Progenitor cell of endocrine pancreas (in vitro differentiated cells): ENCODE results near the gene MAGI3. TPM values are rescaled to one million over a fixed set of nuclear protein-coding genes. Genes with fewer than 3 reads are reported as not detected.
A peak's percentile ranks its signal among the peaks of the same experiment; 100 is the strongest.

Experiments
- DNase-seq: peaks from one replicate; pipeline ENCODE4 v3.0.0; 2021; ENCODE audit warnings: low spot score; ENCODE audit not compliant: unreplicated experiment
- H3K27ac Mint-ChIP-seq: 2 replicates; pipeline ENCODE4 v1.8.0; 2021; ENCODE audit warnings: mild to moderate bottlenecking, moderate library complexity, mixed read lengths
- H3K27me3 Mint-ChIP-seq: 2 replicates; pipeline ENCODE4 v1.8.0; 2021; ENCODE audit warnings: mixed read lengths
- H3K36me3 Mint-ChIP-seq: 2 replicates; pipeline ENCODE4 v1.8.0; 2022; ENCODE audit warnings: mixed read lengths; ENCODE audit not compliant: insufficient read depth
- H3K4me1 Mint-ChIP-seq: 2 replicates; pipeline ENCODE4 v1.8.0; 2021; ENCODE audit warnings: low read depth, mixed read lengths
- H3K4me3 Mint-ChIP-seq: 2 replicates; pipeline ENCODE4 v1.8.0; 2021; ENCODE audit warnings: low read depth, mild to moderate bottlenecking, moderate library complexity, mixed read lengths
- H3K9me3 Mint-ChIP-seq: 2 replicates; pipeline ENCODE4 v1.8.0; 2021; ENCODE audit warnings: low read depth, mixed read lengths
- CTCF ChIP-seq: fragments of 200-600 bp; sonication (generic); IDR thresholded peaks from one replicate; pipeline ENCODE4 v1.5.0; 2021; ENCODE audit warnings: antibody characterized with exemption, mild to moderate bottlenecking; ENCODE audit not compliant: unreplicated experiment
- total RNA-seq: library from RNA; stranded (reverse); gene quantifications from 2 replicates; pipeline ENCODE4 v1.2.1, GENCODE V29; 2021

Gene MAGI3
- total RNA-seq, 1 donor from 2014 or later = 23.7 TPM

DNA sequence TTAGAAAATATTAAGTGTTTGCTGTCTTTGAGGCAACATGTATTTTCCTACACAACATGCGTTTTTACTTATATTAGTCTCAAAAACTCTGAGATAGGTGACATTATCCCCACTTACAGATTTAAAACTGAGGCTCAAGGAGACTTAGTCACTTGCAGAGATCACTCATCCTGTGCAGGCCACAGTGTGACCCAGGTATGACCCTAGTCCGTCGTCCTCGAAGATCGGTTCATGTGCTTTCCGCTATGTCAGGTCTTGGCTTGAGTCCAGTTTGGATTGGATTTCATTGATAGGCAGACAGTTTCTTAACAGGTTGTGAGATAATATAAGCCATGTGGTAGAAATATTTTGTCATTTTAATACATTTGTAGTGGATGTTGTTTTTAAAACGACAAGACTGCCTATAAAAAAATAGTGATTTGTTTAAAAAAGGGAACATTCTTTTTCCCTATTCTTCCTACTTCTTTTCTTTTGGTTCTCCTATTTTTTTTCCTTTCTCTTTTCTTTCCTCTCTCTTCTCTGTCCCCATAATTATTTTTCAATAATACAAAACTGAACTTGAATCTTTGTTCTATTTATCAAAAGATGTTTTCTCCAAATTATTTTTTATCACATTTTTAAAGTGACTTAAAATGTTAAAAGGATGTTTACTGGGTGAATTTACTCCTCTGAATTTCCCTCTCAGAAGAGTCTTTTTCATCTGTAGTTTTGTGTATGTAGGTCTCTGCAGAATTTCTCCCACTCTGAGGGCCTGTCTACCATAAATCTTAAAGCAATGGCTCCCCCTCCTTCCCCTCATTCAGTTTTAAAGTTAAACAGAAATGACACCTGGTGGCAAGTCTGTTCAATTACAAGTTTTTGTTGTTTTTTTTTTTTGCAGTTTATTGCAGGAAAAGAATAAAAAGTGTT is 287.2 kb downstream of the MAGI3 start:
- no peak overlapping the region for H3K4me3 Mint-ChIP-seq
- H3K4me1 Mint-ChIP-seq = peaks cover 4% of the 10 kb centered on the region
- no peaks in the 10 kb centered on the region for H3K9me3 Mint-ChIP-seq
- H3K27ac Mint-ChIP-seq = peak overlapping the region; percentile 33
- DNase-seq = no peak
- H3K27me3 Mint-ChIP-seq = no peaks in the 10 kb centered on the region
- H3K36me3 Mint-ChIP-seq = peaks cover 8% of the 10 kb centered on the region
- TF ChIP-seq CTCF = peak; percentile 73

DNA sequence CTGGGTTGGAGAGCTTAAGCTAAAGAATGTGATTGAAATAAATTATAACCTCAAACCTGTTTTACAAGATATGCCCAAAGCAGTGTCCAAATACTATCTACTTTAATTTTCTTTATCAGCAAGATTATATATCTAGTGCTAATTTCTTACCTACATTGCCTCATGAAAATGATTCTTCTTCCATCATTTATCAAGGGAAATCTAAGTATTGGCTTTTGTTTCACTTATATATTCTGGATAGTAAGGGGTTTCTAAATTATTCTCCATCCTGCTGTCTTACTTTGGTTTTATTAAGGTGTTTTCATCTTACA is 287.8 kb downstream of the MAGI3 start:
- Mint-ChIP-seq H3K36me3 (peaks cover 9% of the 10 kb centered on the region), H3K4me1 (peaks cover 4% of the 10 kb centered on the region), H3K27me3 (no peaks in the 10 kb centered on the region), H3K4me3 (no peak overlapping the region), H3K9me3 (no peaks in the 10 kb centered on the region), H3K27ac (no peak overlapping the region)
- DNase-seq = no peak
- no peak for TF ChIP-seq CTCF

DNA sequence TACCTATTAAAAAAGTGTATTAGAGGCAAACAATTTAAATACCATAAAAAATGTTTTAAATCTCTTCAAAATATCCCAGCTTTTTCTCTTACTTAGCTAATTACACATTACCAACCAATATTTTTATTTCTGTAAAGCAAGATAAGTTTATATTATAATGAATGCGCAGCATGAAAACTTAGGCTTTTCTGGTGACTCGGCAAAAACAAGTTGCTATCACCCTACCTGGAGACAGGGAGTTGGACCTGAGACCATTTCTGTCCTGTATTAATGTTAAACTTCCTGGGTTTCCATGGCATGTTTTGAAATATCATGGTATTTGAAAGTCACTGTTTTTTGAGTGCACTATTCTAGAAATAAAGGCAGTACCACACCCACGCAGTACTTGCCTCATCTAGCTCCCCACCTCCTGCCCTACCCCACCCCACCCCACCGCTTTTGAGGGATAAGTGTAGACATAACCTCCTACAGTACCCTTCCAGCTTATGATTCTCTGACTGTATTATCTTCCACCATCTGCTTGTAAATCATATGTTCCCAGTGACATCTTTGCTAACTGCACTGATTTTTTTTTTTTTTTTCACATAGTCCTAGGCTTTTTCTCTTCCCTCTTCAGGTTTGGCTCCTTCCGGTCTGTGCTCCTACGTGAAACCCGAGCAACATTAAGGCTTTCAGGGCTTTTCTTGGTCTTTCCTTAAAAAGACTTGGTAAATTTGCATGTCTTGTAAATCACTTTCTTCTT is 291.5 kb downstream of the MAGI3 start:
- no peaks in the 10 kb centered on the region for H3K27me3 Mint-ChIP-seq
- no peak for TF ChIP-seq CTCF
- H3K4me1 Mint-ChIP-seq = peaks cover 5% of the 10 kb centered on the region
- H3K27ac Mint-ChIP-seq = no peak overlapping the region
- no peak for DNase-seq
- H3K4me3 Mint-ChIP-seq = no peak overlapping the region
- H3K9me3 Mint-ChIP-seq = no peaks in the 10 kb centered on the region
- peaks cover 12% of the 10 kb centered on the region for H3K36me3 Mint-ChIP-seq

- H3K27me3 Mint-ChIP-seq = no peaks in the 10 kb centered on the region
- TF ChIP-seq CTCF = no peak
- peaks cover 1% of the 10 kb centered on the region for H3K4me1 Mint-ChIP-seq
- DNase-seq = no peak
- H3K27ac Mint-ChIP-seq = no peak overlapping the region
- peaks cover 12% of the 10 kb centered on the region for H3K36me3 Mint-ChIP-seq
- no peak overlapping the region for H3K4me3 Mint-ChIP-seq
- H3K9me3 Mint-ChIP-seq = no peaks in the 10 kb centered on the region
Observed at GRCh38 chr1:113683384-113684152, 293.3 kb downstream of the MAGI3 start.

DNA sequence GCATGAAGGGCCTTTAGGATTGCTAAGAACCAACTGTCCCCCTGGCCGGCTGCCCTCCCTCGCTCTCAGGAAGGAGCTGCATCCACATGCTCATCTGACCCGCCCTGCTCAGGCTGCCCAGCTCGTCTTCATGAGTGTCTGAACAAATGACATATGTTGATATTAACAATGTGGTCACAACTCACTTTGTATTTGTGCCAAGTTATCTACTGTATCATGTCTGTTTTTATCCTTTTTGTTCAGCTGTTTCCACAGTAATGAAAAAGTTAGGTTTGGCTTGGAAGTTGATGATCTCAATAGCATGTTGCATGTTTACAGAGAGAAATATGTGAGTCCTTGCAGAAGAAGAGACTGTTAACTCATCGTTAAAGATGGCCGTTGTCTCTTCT is 293.8 kb downstream of the MAGI3 start:
- Mint-ChIP-seq H3K4me1 (peaks cover 1% of the 10 kb centered on the region), H3K27ac (no peak overlapping the region), H3K4me3 (no peak overlapping the region)

More for the DNA sequence above, 293.8 kb downstream of the MAGI3 start:
- Mint-ChIP-seq H3K9me3 (no peaks in the 10 kb centered on the region), H3K27me3 (no peaks in the 10 kb centered on the region), H3K36me3 (peaks cover 13% of the 10 kb centered on the region)
- no peak for DNase-seq
- no peak for TF ChIP-seq CTCF
